NCI-H526 treated with DMSO at 0.1 percent for 48 hours (cell line): ENCODE data around the gene DRD2.

Experiments used
- DNase-seq: peaks from one replicate; lab custom pipeline; 2025; lab: John Stamatoyannopoulos, UW

Gene DRD2

GRCh38 chr11:113372309-113372708 lies 102.9 kb downstream of the DRD2 start:
- peak; percentile 54 for DNase-seq

- DNase-seq: no peak
Observed at GRCh38 chr11:113370634-113371033, 104.6 kb downstream of the DRD2 start.

GRCh38 chr11:113369411-113369810 lies 105.8 kb downstream of the DRD2 start:
- DNase-seq: no peak

GRCh38 chr11:113365895-113366294 lies 109.3 kb downstream of the DRD2 start:
- no peak for DNase-seq

- DNase-seq: no peak
Observed at GRCh38 chr11:113363996-113364641, 111.1 kb downstream of the DRD2 start.

- no peak for DNase-seq
Observed at GRCh38 chr11:113363406-113363805, 111.8 kb downstream of the DRD2 start.
